Heart left ventricle (tissue), 13 donors: ENCODE measurements around the gene VWA1.
"Not testable (repeated sequence)": the region's sequence is repeated elsewhere in the genome, so short reads cannot be mapped to it uniquely, and the experiment has no call there.

Experiments
- POLR2A ChIP-seq, 2 donors: fragments of 450-650 bp; IDR thresholded peaks; one replicate each; pipeline ENCODE4 v1.6.1; 2017; ENCODE audit warnings: antibody characterized with exemption in 2 of 2, mild to moderate bottlenecking in 2 of 2, moderate library complexity in 2 of 2
- TF ChIP-seq, protein P1 (sequence below), 12 donors: fragments of 200-600 bp; sonication (generic) in 4 of 12; IDR thresholded peaks; one replicate each; pipeline versions ENCODE4 v1.5.0 to v1.8.0; 2018 to 2022; ENCODE audit warnings: antibody characterized with exemption in 12 of 12, mild to moderate bottlenecking in 5 of 12
- donor health status: ischemic (EF 13 %, LVEDD 7.1; RV severe dilation, severe dysfunction).
- donor health status: DM: no; HTN: yes; CAD: no.
- donor health status: DM: no; HTN: no; CAD: no.
- donor health status: ischemic (EF 25% LVEDD 6.9; RV normal size, moderate dysfunction).
- donor health status: ischemic (EF 25% LVEDD 5.7; RV mildly dilated, moderate dysfunction).
- donor health status: ischemic (EF 35%, LVEDD 5.7; RV mildly dilated, moderate dysfunction).
- donor health status: nonischemic (EF 11% LVEDD 7.7; RV severe dilation, severe dysfunction).
- donor health status: DM: yes; HTN: yes; CAD: no.
- donor health status: PGD.
- donor health status: ischemic (EF 29% LVEDD 5.4; RV normal size, mild dysfunction).
- donor health status: nonischemic (EF 23%, LVEDD 6.1; RV moderate dilation, normal function).

GRCh38 chr1:1459156-1459555 lies 23.7 kb downstream of the VWA1 start:
- TF ChIP-seq, protein P1, sequence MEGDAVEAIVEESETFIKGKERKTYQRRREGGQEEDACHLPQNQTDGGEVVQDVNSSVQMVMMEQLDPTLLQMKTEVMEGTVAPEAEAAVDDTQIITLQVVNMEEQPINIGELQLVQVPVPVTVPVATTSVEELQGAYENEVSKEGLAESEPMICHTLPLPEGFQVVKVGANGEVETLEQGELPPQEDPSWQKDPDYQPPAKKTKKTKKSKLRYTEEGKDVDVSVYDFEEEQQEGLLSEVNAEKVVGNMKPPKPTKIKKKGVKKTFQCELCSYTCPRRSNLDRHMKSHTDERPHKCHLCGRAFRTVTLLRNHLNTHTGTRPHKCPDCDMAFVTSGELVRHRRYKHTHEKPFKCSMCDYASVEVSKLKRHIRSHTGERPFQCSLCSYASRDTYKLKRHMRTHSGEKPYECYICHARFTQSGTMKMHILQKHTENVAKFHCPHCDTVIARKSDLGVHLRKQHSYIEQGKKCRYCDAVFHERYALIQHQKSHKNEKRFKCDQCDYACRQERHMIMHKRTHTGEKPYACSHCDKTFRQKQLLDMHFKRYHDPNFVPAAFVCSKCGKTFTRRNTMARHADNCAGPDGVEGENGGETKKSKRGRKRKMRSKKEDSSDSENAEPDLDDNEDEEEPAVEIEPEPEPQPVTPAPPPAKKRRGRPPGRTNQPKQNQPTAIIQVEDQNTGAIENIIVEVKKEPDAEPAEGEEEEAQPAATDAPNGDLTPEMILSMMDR (IDR thresholded peaks at IDR 0.05): not testable (repeated sequence)
- not testable (repeated sequence) for TF ChIP-seq POLR2A (IDR thresholded peaks at IDR 0.05)
